H9 (cell line): Measurements from ENCODE around the gene FAM43B. TPM values are rescaled to one million over a fixed set of nuclear protein-coding genes. Genes with fewer than 3 reads are reported as not detected.
"Not testable (repeated sequence)": the region's sequence is repeated elsewhere in the genome, so short reads cannot be mapped to it uniquely, and the experiment has no call there.

ENCODE experiments used
- DNase-seq: peaks from one replicate; pipeline ENCODE4 v3.0.0-alpha.2; 2017
- H2AFZ ChIP-seq: one replicate; pipeline ENCODE4 v1.6.1; 2013; ENCODE audit warnings: mild to moderate bottlenecking, low read length, control low read depth, moderate library complexity
- H2AK5ac ChIP-seq: 2 replicates; pipeline ENCODE4 v1.6.1; 2013; ENCODE audit warnings: low read length, control low read depth, mixed read lengths; ENCODE audit not compliant: insufficient read length
- H2BK120ac ChIP-seq: one replicate; pipeline ENCODE4 v1.6.1; 2013; ENCODE audit warnings: low read depth, mild to moderate bottlenecking, low read length, control low read depth, inconsistent platforms; ENCODE audit not compliant: poor library complexity, severe bottlenecking
- H2BK12ac ChIP-seq: 2 replicates; pipeline ENCODE4 v1.6.1; 2013; ENCODE audit warnings: low read length, control low read depth, mixed read lengths, low read depth; ENCODE audit not compliant: insufficient read length
- H2BK15ac ChIP-seq: 2 replicates; pipeline ENCODE4 v1.6.1; 2013; ENCODE audit warnings: low read depth, low read length, control low read depth
- H2BK20ac ChIP-seq: one replicate; pipeline ENCODE4 v1.6.1; 2013; ENCODE audit warnings: low read depth, mild to moderate bottlenecking, low read length, control low read depth, inconsistent platforms; ENCODE audit not compliant: poor library complexity, severe bottlenecking
- H2BK5ac ChIP-seq: 2 replicates; pipeline ENCODE4 v1.6.1; 2013; ENCODE audit warnings: low read length, control low read depth, mixed read lengths; ENCODE audit not compliant: insufficient read length
- H3K14ac ChIP-seq: 2 replicates; pipeline ENCODE4 v1.6.1; 2013; ENCODE audit warnings: low read length, control low read depth; ENCODE audit not compliant: insufficient read depth
- H3K18ac ChIP-seq: 2 replicates; pipeline ENCODE4 v1.6.1; 2013; ENCODE audit warnings: low read depth, mild to moderate bottlenecking, mixed read lengths, low read length, control low read depth; ENCODE audit not compliant: insufficient read length
- H3K23ac ChIP-seq: 2 replicates; pipeline ENCODE4 v1.6.1; 2013; ENCODE audit warnings: low read length, control low read depth, mixed read lengths, low read depth; ENCODE audit not compliant: insufficient read length
- H3K23me2 ChIP-seq: 2 replicates; pipeline ENCODE4 v1.6.1; 2013; ENCODE audit warnings: low read depth, mild to moderate bottlenecking, mixed read lengths, low read length, control low read depth; ENCODE audit not compliant: insufficient read length, poor library complexity, severe bottlenecking
- H3K27ac ChIP-seq: 2 replicates; pipeline ENCODE4 v1.5.1; 2013; ENCODE audit warnings: low read length, control low read depth, mixed read lengths, low read depth; ENCODE audit not compliant: insufficient read length
- H3K27me3 ChIP-seq: 2 replicates; pipeline ENCODE4 v1.6.1; 2013; ENCODE audit warnings: low read length, control low read depth, inconsistent platforms; ENCODE audit not compliant: insufficient read depth
- H3K4ac ChIP-seq: 2 replicates; pipeline ENCODE4 v1.6.1; 2013; ENCODE audit warnings: low read depth, mild to moderate bottlenecking, control low read depth, inconsistent platforms, low read length, moderate library complexity
- H3K4me1 ChIP-seq: 2 replicates; pipeline ENCODE4 v1.6.1; 2013; ENCODE audit warnings: low read length, control low read depth, inconsistent platforms; ENCODE audit not compliant: insufficient read depth
- H3K4me2 ChIP-seq: 2 replicates; pipeline ENCODE4 v1.6.1; 2013; ENCODE audit warnings: low read length, control low read depth, mixed read lengths; ENCODE audit not compliant: insufficient read length, insufficient read depth
- H3K56ac ChIP-seq: 2 replicates; pipeline ENCODE4 v1.6.1; 2013; ENCODE audit warnings: low read depth, mild to moderate bottlenecking, mixed read lengths, low read length, control low read depth; ENCODE audit not compliant: insufficient read length
- H3K79me1 ChIP-seq: 2 replicates; pipeline ENCODE4 v1.6.1; 2013; ENCODE audit warnings: low read depth, mild to moderate bottlenecking, moderate library complexity, low read length, control low read depth, inconsistent platforms; ENCODE audit not compliant: insufficient read depth, poor library complexity, severe bottlenecking
- H3K79me2 ChIP-seq: 2 replicates; pipeline ENCODE4 v1.6.1; 2013; ENCODE audit warnings: low read length, control low read depth, inconsistent platforms; ENCODE audit not compliant: insufficient read depth
- H3K9ac ChIP-seq: 2 replicates; pipeline ENCODE4 v1.6.1; 2013; ENCODE audit warnings: low read length, control low read depth, mixed read lengths; ENCODE audit not compliant: insufficient read length; ENCODE audit errors: extremely low read depth
- H3K9me3 ChIP-seq: one replicate; pipeline ENCODE4 v1.6.1; 2013; ENCODE audit warnings: low read depth, low read length, inconsistent platforms; ENCODE audit not compliant: control insufficient read depth
- H3T11ph ChIP-seq: one replicate; pipeline ENCODE4 v1.6.1; 2013; ENCODE audit warnings: mild to moderate bottlenecking, low read length, control low read depth, inconsistent platforms
- H4K20me1 ChIP-seq: one replicate; pipeline ENCODE4 v1.6.1; 2013; ENCODE audit not compliant: control insufficient read depth, insufficient read length, insufficient read depth
- H4K5ac ChIP-seq: 2 replicates; pipeline ENCODE4 v1.6.1; 2013; ENCODE audit warnings: low read depth, mild to moderate bottlenecking, mixed read lengths, low read length, control low read depth; ENCODE audit not compliant: insufficient read length
- H4K8ac ChIP-seq: replicated peaks from 2 replicates; pipeline ENCODE4 v1.6.1; 2013; ENCODE audit warnings: low read length, control low read depth, mixed read lengths, low read depth; ENCODE audit not compliant: insufficient read length
- H4K91ac ChIP-seq: 2 replicates; pipeline ENCODE4 v1.6.1; 2013; ENCODE audit warnings: low read depth, mild to moderate bottlenecking, moderate library complexity, mixed read lengths, low read length, control low read depth; ENCODE audit not compliant: insufficient read length
- H3K27ac Mint-ChIP-seq, 3 experiments: 2 replicates in 2 of 3; 3 replicates in 1 of 3; pipeline ENCODE4 v1.8.0; 2020 to 2021; ENCODE audit warnings: mixed read lengths in 3 of 3, mild to moderate bottlenecking in 1 of 3, moderate library complexity in 1 of 3
- H3K27me3 Mint-ChIP-seq: 2 replicates; pipeline ENCODE4 v1.8.0; 2021; ENCODE audit warnings: low read depth, mild to moderate bottlenecking, moderate library complexity, mixed read lengths
- H3K36me3 Mint-ChIP-seq, 3 experiments: 2 replicates in 2 of 3; 3 replicates in 1 of 3; pipeline ENCODE4 v1.8.0; 2020 to 2021; ENCODE audit warnings: low read depth in 3 of 3, mixed read lengths in 3 of 3; ENCODE audit not compliant: insufficient read depth in 1 of 3
- H3K4me1 Mint-ChIP-seq, 2 experiments: 2 replicates each; pipeline ENCODE4 v1.8.0; 2020; ENCODE audit warnings: mixed read lengths in 2 of 2
- H3K4me3 Mint-ChIP-seq, 2 experiments: 2 replicates in 1 of 2; 3 replicates in 1 of 2; pipeline ENCODE4 v1.8.0; 2020 to 2021; ENCODE audit warnings: mild to moderate bottlenecking in 2 of 2, mixed read lengths in 2 of 2, moderate library complexity in 1 of 2
- H3K9me3 Mint-ChIP-seq, 2 experiments: 2 replicates in 1 of 2; 3 replicates in 1 of 2; pipeline ENCODE4 v1.8.0; 2020; ENCODE audit warnings: mild to moderate bottlenecking in 2 of 2, mixed read lengths in 2 of 2, moderate library complexity in 1 of 2
- CTCF ChIP-seq: fragments of 200-600 bp; sonication (generic); conservative IDR thresholded peaks from 3 replicates; pipeline ENCODE4 v1.8.0; 2021; ENCODE audit warnings: antibody characterized with exemption, mild to moderate bottlenecking
- WGBS: extraction: QIAGEN DNeasy Blood & Tissue Kit; methylation state at CpG from one replicate; pipeline ENCODE4 v1.1.7; 2013; ENCODE audit warnings: missing lambda C conversion rate, low lambda C conversion rate, mixed read lengths; ENCODE audit not compliant: insufficient read length; ENCODE audit errors: extremely low coverage; 5-methylcytosine and 5-hydroxymethylcytosine counted together
- total RNA-seq: library from RNA; stranded (reverse); gene quantifications from 2 replicates; pipeline ENCODE4 v1.2.1, GENCODE V29; 2021

FAM43B gene
- total RNA-seq, 1 experiment from 2014 or later, result 0.22 TPM

DNA sequence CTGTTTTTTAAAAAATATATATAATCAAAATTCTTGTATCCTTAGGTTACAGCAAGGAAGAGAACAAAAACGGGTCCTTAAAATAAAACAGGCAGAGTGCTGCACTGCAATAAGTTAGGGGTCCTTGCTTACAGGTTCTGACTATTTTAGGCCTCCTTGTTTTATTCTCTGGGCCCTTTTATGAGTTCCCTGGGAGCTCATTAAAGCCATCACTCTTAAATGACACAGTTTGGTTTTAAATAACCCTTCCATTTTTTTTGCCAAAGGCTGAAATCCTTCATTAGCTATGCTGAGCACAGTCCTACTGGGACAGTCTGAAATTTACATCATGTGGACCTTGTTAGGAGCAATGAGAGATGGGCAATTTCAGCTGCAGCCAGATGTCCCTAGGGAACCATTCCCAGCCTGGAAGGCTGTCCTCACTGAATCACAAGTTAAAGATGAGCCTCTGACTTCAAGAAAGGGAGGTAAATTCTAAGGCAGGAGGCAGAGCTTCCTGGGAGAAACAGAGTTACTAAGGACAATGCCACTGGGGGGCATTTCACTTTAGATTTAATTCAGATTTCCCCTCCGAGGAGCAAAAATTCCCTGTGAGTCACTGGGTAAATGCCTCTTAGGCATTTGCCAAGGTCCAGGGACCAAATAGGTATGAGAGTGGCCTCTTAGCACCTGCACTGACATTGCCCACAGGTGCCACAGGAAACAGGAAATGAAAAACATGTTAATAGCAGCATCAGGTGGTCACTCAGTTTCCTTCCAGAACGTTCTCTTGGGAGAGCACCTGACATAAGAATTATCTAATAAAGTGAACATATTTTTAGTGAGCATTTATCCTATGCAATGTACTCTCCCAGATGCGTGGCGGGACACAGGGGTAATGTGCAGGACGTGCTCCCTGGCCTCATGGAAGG is 40.6 kb upstream of the FAM43B start:
- Mint-ChIP-seq H3K9me3 (no peaks in the 10 kb centered on the region), H3K36me3 (no peaks in the 10 kb centered on the region), H3K27ac (no peak overlapping the region), H3K4me3 (no peak overlapping the region), H3K4me1 (peaks cover 0 to 5% of the 10 kb centered on the region in 2 experiments; a peak in 2 of 4 replicates), H3K27me3 (peaks cover 67% of the 10 kb centered on the region)
- WGBS, result no CpG with 5 or more reads among the region's 6 CpGs
- H4K91ac ChIP-seq, result no peak overlapping the region
- no peak overlapping the region for H3K4ac ChIP-seq
- H3K27me3 ChIP-seq, result no peaks in the 10 kb centered on the region
- H3T11ph ChIP-seq, result no peak overlapping the region
- no peak overlapping the region for H2AK5ac ChIP-seq
- no peak overlapping the region for H2BK5ac ChIP-seq
- H2BK15ac ChIP-seq, result no peak overlapping the region
- H3K56ac ChIP-seq, result no peak overlapping the region
- H4K20me1 ChIP-seq, result no peaks in the 10 kb centered on the region
- H3K9ac ChIP-seq, result no peak overlapping the region
- H2AFZ ChIP-seq, result no peak overlapping the region
- no peaks in the 10 kb centered on the region for H3K4me1 ChIP-seq
- H4K5ac ChIP-seq, result no peak overlapping the region
- H3K79me2 ChIP-seq, result no peaks in the 10 kb centered on the region; the same call in 1 of the 2 replicates
- no peak overlapping the region for H2BK20ac ChIP-seq
- H4K8ac ChIP-seq, result no peak overlapping the region
- no peak overlapping the region for H3K4me2 ChIP-seq
- DNase-seq, result no peak
- H3K23me2 ChIP-seq, result peaks cover 3% of the 10 kb centered on the region
- H2BK120ac ChIP-seq, result no peak overlapping the region
- no peak overlapping the region for H3K27ac ChIP-seq
- H2BK12ac ChIP-seq, result no peak overlapping the region
- no peak for TF ChIP-seq CTCF
- H3K79me1 ChIP-seq, result no peaks in the 10 kb centered on the region
- no peak overlapping the region for H3K14ac ChIP-seq
- no peaks in the 10 kb centered on the region for H3K9me3 ChIP-seq
- H3K18ac ChIP-seq, result no peak overlapping the region
- H3K23ac ChIP-seq, result no peak overlapping the region

- not testable (repeated sequence) for H4K91ac ChIP-seq, H2AK5ac ChIP-seq, H3K56ac ChIP-seq, H2BK15ac ChIP-seq, H3K79me1 ChIP-seq, H2AFZ ChIP-seq, H3K14ac ChIP-seq, H4K8ac ChIP-seq, H3K23ac ChIP-seq, H4K5ac ChIP-seq, H3K4me3 Mint-ChIP-seq, H3K18ac ChIP-seq, H2BK12ac ChIP-seq, H4K20me1 ChIP-seq, H3K9me3 ChIP-seq, H2BK120ac ChIP-seq, H3K4me1 Mint-ChIP-seq, H3K79me2 ChIP-seq, H3K27me3 ChIP-seq, H2BK20ac ChIP-seq, H3K27ac Mint-ChIP-seq, H3K9ac ChIP-seq, H3K36me3 Mint-ChIP-seq, H3K4me2 ChIP-seq, H3K4me1 ChIP-seq, H3K9me3 Mint-ChIP-seq, H3K4ac ChIP-seq, H2BK5ac ChIP-seq, H3T11ph ChIP-seq, DNase-seq, H3K27ac ChIP-seq, H3K23me2 ChIP-seq
- no CpG with 5 or more reads among the region's 7 CpGs for WGBS
- peaks cover 59% of the 10 kb centered on the region for H3K27me3 Mint-ChIP-seq
These were observed 32.6 kb upstream of the FAM43B start for GRCh38 chr1:20519609-20520262.
